Sigmoid colon (tissue), 7 donors: Measurements from ENCODE around the gene TNPO3. TPM values are rescaled to one million over a fixed set of nuclear protein-coding genes. Genes with fewer than 3 reads are reported as not detected.

Experiments
- DNase-seq: peaks from one replicate; pipeline ENCODE4 v3.0.0-alpha.2; 2019
- H3K27ac ChIP-seq, 4 donors: fragments of 200-600 bp; sonication (generic); one replicate each; pipeline ENCODE4 v1.5.1; 2016 to 2019; ENCODE audit warnings: mild to moderate bottlenecking in 1 of 4
- H3K27me3 ChIP-seq, 3 donors: fragments of 200-600 bp; sonication (generic); one replicate each; pipeline ENCODE4 v1.5.1; 2019; ENCODE audit warnings: mild to moderate bottlenecking in 1 of 3
- H3K36me3 ChIP-seq, 4 donors: fragments of 200-600 bp; sonication (generic); one replicate each; pipeline ENCODE4 v1.5.1; 2016 to 2019
- H3K4me1 ChIP-seq, 4 donors: fragments of 200-600 bp; sonication (generic); one replicate each; pipeline ENCODE4 v1.5.1; 2017 to 2019
- H3K4me3 ChIP-seq, 4 donors: fragments of 200-600 bp; sonication (generic); one replicate each; pipeline ENCODE4 v1.5.1; 2017 to 2019; ENCODE audit warnings: mild to moderate bottlenecking in 2 of 4, moderate library complexity in 1 of 4
- H3K9me3 ChIP-seq, 4 donors: fragments of 200-600 bp in 3 of 4; sonication (generic) in 3 of 4; one replicate each; pipeline versions ENCODE4 v1.5.1 to v1.6.1; 2013 to 2019
- CTCF ChIP-seq, 4 experiments: fragments of 450-650 bp in 3 of 4; fragments of 200-600 bp in 1 of 4; IDR thresholded peaks; one replicate each; pipeline ENCODE4 v1.5.1; 2016 to 2019; ENCODE audit warnings: antibody characterized with exemption in 4 of 4, mild to moderate bottlenecking in 3 of 4, moderate library complexity in 2 of 4
- EP300 ChIP-seq, 4 donors: sonication (generic); formaldehyde crosslinking; IDR thresholded peaks; one replicate each; pipeline ENCODE4 v1.6.1; 2017; ENCODE audit warnings: antibody characterized with exemption in 4 of 4
- POLR2A ChIP-seq, 2 donors: fragments of 450-650 bp; IDR thresholded peaks; one replicate each; pipeline ENCODE4 v1.6.1; 2016; ENCODE audit warnings: antibody characterized with exemption in 2 of 2, mild to moderate bottlenecking in 2 of 2, moderate library complexity in 2 of 2
- POLR2AphosphoS5 ChIP-seq, 4 donors: sonication (generic); formaldehyde crosslinking; IDR thresholded peaks; one replicate each; pipeline ENCODE4 v1.6.1; 2017; ENCODE audit warnings: antibody characterized with exemption in 4 of 4
- WGBS, 2 donors: extraction: QIAGEN DNeasy Blood & Tissue Kit; methylation state at CpG; one replicate each; pipeline ENCODE4 v1.1.7; 2013; 5-methylcytosine and 5-hydroxymethylcytosine counted together
- intact Hi-C: fragments of 100-400 bp; cut with DNase I; formaldehyde crosslinking; loops from one replicate; pipeline ENCODE4 v1.15.1; 2023
- polyA plus RNA-seq, 3 donors: library from polyadenylated mRNA; stranded (reverse); fragments of 200-250 nt; gene quantifications; one replicate each; pipeline ENCODE4 v1.2.3, GENCODE V29; 2013
- total RNA-seq, 4 donors: library from RNA; depleted of rRNA; stranded (reverse); fragments of >200 nt; gene quantifications; one replicate each; pipeline ENCODE4 v1.1.0, GENCODE V29; 2016
- donor health status: healthy with polysubstance abuse.
- donor health status: Bipolar disorder and iron deficiency.
- donor health status: healthy.

TNPO3 gene
- total and polyA plus RNA-seq, 7 donors = 13.2 to 40.5 (median 35.2) TPM

- TF ChIP-seq EP300 (IDR thresholded peaks at IDR 0.05) (no peak), CTCF (IDR thresholded peaks at IDR 0.05) (no peak), POLR2A (IDR thresholded peaks at IDR 0.05) (no peak), POLR2AphosphoS5 (IDR thresholded peaks at IDR 0.05) (no peak)
- Histone ChIP-seq H3K27ac (no peak overlapping the region), H3K4me1 (peaks cover 0 to 11% (median 11%) of the 10 kb centered on the region in 4 donors), H3K4me3 (no peak overlapping the region), H3K9me3 (no peaks in the 10 kb centered on the region), H3K36me3 (no peaks in the 10 kb centered on the region), H3K27me3 (peaks cover 0 to 39% (median 29%) of the 10 kb centered on the region in 3 donors)
- DNase-seq = peak; percentile 49
- intact Hi-C loops = no loop called here
- WGBS, 2 donors = 60 to 66% methylated on average over 14 of the region's 14 CpGs
Observed at GRCh38 chr7:128919881-128920799, 134.8 kb downstream of the TNPO3 start.

GRCh38 chr7:128919241-128919640, 135.7 kb downstream of the TNPO3 start:
- intact Hi-C loops = no loop called here
- TF ChIP-seq POLR2AphosphoS5 (IDR thresholded peaks at IDR 0.05) (no peak), EP300 (IDR thresholded peaks at IDR 0.05) (no peak), CTCF (IDR thresholded peaks at IDR 0.05) (no peak), POLR2A (IDR thresholded peaks at IDR 0.05) (no peak)
- WGBS, 2 donors = 81 to 85% methylated on average over 6 of the region's 6 CpGs
- Histone ChIP-seq H3K4me3 (no peak overlapping the region), H3K27me3 (peaks cover 5 to 48% (median 38%) of the 10 kb centered on the region in 3 donors), H3K36me3 (no peaks in the 10 kb centered on the region), H3K9me3 (no peaks in the 10 kb centered on the region), H3K27ac (no peak overlapping the region), H3K4me1 (peaks cover 0 to 16% (median 14%) of the 10 kb centered on the region in 4 donors)
- peak; percentile 42 for DNase-seq

GRCh38 chr7:128918016-128918665, 136.8 kb downstream of the TNPO3 start:
- no peak for TF ChIP-seq POLR2A (IDR thresholded peaks at IDR 0.05)
- no peak for TF ChIP-seq EP300 (IDR thresholded peaks at IDR 0.05)
- no peak for TF ChIP-seq POLR2AphosphoS5 (IDR thresholded peaks at IDR 0.05)
- intact Hi-C loops = no loop called here
- Histone ChIP-seq H3K4me1 (peaks cover 0 to 16% (median 14%) of the 10 kb centered on the region in 4 donors), H3K36me3 (no peaks in the 10 kb centered on the region), H3K27ac (no peak overlapping the region), H3K4me3 (no peak overlapping the region), H3K9me3 (no peaks in the 10 kb centered on the region), H3K27me3 (peaks cover 8 to 55% (median 43%) of the 10 kb centered on the region in 3 donors)
- WGBS, 2 donors = 87 to 88% methylated on average over 8 of the region's 8 CpGs
- peak; percentile 52 for DNase-seq

- WGBS, 2 donors = 92 to 94% methylated on average over 2 of the region's 2 CpGs
- no peak overlapping the region for H3K27ac ChIP-seq
- intact Hi-C loops = no loop called here
- no peak for TF ChIP-seq EP300 (IDR thresholded peaks at IDR 0.05)
- no peak for TF ChIP-seq POLR2A (IDR thresholded peaks at IDR 0.05)
- no peak for TF ChIP-seq POLR2AphosphoS5 (IDR thresholded peaks at IDR 0.05)
- TF ChIP-seq CTCF (IDR thresholded peaks at IDR 0.05) = no peak
- peaks cover 8 to 55% (median 43%) of the 10 kb centered on the region in 3 donors for H3K27me3 ChIP-seq
- no peaks in the 10 kb centered on the region for H3K36me3 ChIP-seq
- DNase-seq = peak; percentile 43
- no peaks in the 10 kb centered on the region for H3K9me3 ChIP-seq
- no peak overlapping the region for H3K4me3 ChIP-seq
- peaks cover 0 to 16% (median 14%) of the 10 kb centered on the region in 4 donors for H3K4me1 ChIP-seq
Observed at GRCh38 chr7:128917122-128917521, 137.8 kb downstream of the TNPO3 start.

GRCh38 chr7:128916643-128916915, 138.3 kb downstream of the TNPO3 start:
- intact Hi-C loops = no loop called here
- Histone ChIP-seq H3K36me3 (no peaks in the 10 kb centered on the region), H3K9me3 (no peaks in the 10 kb centered on the region), H3K4me1 (peaks cover 0 to 16% (median 14%) of the 10 kb centered on the region in 4 donors), H3K27ac (no peak overlapping the region), H3K27me3 (peaks cover 8 to 56% (median 43%) of the 10 kb centered on the region in 3 donors), H3K4me3 (no peak overlapping the region)
- DNase-seq = peak; percentile 7
- no peak for TF ChIP-seq POLR2AphosphoS5 (IDR thresholded peaks at IDR 0.05)
- no peak for TF ChIP-seq POLR2A (IDR thresholded peaks at IDR 0.05)
- TF ChIP-seq CTCF (IDR thresholded peaks at IDR 0.05) = no peak
- WGBS, 2 donors = 91 to 95% methylated on average over 7 of the region's 7 CpGs
